Dermis microvascular lymphatic vessel endothelial cell (primary cell): ENCODE data around the gene MAP4K4. TPM values are rescaled to one million over a fixed set of nuclear protein-coding genes. Genes with fewer than 3 reads are reported as not detected.

Experiments used
- DNase-seq, 2 donors: peaks; one replicate each; pipeline versions ENCODE4 v3.0.0 to v3.0.0-alpha.2; 2010; ENCODE audit warnings: low read depth in 2 of 2
- total RNA-seq: library from RNA; depleted of rRNA; stranded (reverse); fragments of >200 nt; gene quantifications from 2 replicates; pipeline ENCODE4 v1.2.1, GENCODE V29; 2014

The MAP4K4 gene
- 120 and 126 TPM in 2 replicates for total RNA-seq

DNA sequence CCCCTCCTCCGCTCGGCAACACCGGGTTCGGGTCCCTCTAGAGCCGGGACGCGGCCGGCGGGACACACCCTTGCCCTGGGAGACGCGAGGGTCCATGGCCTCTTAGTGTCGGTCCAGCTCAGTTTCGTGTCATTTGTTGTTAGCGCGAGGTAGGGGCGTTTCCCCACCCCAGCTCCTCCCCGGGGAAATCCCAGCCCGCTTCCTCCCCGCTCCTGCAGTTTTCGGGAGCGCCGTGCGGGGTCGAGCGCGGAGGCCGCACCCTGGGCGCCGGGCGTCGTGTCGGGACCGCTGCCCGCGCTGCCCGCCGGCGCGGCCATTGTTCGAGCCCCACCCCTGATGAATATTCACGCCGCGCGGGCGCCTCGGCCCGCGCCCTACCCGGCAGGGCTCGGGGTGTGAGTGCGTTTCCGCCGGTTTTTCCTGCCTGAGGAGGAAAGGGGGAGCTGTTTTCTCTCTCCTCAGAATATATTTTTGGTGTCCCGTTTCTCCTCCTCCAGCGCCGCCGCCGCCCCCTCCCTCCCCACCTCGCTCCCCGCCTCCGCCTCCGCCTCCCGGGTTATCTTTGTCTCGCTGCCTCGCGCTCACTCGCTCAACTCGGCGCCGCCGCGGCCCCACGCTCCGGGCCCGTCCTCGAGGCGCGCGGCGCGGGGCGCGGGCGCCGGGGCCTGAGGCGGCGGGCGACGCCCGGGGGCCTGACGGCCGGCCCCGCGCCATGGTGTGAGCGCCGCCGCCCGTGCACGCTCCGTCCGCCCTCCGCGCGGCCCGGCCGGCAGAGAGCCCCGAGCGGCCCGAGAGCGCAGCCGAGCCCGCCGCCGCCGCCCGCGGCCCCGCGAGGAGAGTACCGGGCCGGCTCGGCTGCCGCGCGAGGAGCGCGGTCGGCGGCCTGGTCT is at the start of gene MAP4K4:
Gene MAP4K4, plus strand, starts transcription at position 584 of the 890 bp plus-strand sequence. CDS start 374 bp downstream, outside the sequence.
- DNase-seq: peak; percentile 55 to 81

DNA sequence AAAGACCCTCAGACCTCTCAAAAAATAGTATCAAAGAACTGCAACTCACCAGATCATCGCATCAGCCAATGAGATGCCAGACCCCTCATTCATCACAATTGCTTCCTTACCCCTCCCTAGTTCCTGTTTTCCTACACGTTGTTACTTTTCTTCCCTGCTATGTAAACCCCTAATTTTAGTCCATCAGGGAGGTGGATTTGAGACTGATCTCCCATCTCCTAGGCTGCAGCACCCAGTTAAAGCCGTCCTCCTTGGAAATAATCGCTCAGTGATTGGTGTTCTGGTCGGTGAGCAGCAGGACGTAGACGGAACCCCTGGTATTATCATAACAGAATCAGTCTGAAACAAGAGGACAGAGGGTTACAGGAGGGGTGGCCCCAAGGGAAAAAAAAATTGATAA is 44.0 kb upstream of the MAP4K4 start:
- no peak for DNase-seq

- no peak for DNase-seq
These were observed 41.6 kb upstream of the MAP4K4 start for GRCh38 chr2:101655702-101656422.

- no peak for DNase-seq
These were observed 39.7 kb upstream of the MAP4K4 start for GRCh38 chr2:101657787-101658186.

DNA sequence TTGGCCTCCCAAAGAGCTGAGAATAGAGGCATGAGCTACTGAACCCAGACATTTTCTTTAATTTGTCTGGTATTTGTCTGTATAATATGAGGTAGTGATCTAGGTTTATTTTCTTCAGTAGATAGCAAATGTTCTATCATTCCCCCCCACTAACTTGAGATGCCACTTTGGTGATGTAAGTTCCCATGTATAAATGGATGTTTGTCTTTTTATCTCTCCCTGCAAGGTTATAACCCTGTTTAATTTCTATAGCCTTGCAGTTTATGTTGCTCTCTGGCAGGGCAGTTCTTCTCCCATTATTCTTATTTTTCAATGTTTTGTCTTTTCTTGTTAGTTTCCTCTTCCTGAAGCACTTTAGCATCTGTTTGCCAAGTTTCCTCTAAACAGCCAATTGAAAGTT is 39.1 kb upstream of the MAP4K4 start:
- DNase-seq: peak in 1 of 2 donors; percentile 3

DNA sequence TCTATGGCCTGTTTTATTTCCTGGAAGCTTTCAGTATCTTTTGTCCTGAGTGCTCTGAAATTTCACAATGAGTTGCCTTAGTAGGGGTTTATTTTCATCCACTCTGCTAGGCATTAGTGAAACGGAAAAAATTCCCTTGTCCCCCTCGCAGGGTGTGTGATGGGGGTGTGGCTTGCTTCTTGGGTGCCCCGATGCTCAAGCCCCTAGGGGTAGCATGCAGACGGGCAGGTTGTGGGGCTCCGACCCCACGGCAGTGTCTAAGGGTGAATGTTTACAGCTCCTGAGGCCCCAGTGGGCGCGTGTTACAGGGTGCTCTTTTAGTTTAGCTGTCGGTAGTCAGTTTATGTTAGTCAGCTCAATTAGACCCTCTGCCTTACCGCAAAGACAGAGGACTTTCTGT is 32.2 kb upstream of the MAP4K4 start:
- no peak for DNase-seq

DNA sequence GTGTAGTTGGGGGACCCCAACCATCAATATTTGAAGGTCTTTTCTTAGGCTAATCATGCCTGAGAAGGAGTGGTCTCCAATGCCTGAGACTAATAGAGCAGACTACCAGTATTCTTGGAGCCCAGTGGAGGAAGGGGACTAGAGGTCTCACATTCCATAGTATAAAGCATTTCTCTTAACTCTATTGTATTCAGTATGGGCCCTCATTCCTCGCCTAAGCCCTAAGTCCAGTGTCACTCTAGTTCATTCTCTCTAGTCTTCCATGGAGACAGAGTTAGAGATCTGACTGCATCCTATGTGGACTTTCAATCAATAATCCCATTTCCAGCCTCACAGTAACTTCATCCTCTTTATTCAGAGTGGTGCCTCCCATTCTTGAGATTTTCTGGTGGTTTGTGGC is 29.7 kb upstream of the MAP4K4 start:
- no peak for DNase-seq

DNA sequence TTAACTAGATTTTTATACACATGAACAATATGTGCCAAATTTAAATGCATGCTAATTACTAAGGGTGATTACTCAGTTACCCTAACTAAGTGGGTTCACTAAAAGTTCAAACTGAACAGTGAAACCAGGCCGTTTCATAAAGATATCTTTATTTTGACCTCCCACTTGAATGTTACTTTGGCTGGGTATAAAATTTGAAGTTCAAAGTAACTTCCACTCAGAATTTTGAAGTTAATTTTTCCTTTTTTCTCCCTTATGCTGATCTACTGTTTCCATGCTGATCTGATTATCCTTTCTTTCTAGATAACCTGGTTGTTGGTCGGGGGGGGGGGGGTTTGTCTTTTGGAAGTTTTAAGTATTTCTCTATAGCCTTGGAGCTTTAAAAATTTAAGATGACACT is 25.5 kb upstream of the MAP4K4 start:
- DNase-seq: no peak

GRCh38 chr2:101673920-101674319 is 23.6 kb upstream of the MAP4K4 start:
- no peak for DNase-seq

- no peak for DNase-seq
These were observed 22.0 kb upstream of the MAP4K4 start for GRCh38 chr2:101675512-101675911.

- DNase-seq: no peak
These were observed 20.8 kb upstream of the MAP4K4 start for GRCh38 chr2:101676674-101677073.

DNA sequence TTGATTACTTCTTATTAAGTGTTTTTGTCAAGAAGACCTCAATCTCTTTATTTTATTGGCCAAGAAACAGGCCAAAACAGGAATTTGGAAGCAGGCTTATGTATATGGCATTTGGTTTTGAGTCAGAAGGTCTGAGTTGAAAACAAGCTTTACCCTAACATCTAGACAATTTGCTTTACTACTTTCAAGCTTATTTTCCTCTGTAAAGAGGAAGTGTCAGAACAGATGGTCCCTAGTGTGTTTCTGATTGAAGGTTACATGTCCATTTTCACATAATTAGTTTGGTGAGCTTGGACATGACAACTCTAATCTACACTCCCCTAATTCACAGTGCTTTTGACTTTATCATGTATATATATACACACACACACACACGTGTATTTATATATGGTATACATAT is 19.8 kb upstream of the MAP4K4 start:
- DNase-seq: no peak

DNA sequence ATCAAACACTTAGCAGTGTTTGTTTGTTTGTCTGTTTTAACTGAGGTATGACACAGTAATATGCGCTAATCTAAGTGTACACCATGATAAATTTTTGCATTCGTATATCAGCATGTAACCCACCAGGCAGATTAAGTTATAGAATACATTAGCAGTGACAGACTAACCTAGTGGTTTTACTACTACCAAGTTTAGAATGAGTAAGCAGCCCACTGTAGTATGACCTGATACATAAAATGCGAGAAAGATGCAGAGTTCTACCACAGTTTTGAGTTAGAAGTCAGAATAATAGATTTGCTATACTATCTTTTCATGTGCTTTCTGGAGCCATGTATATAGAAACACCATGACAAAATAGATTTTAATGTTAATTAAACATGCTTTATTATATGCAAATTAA is 19.1 kb upstream of the MAP4K4 start:
- no peak for DNase-seq

GRCh38 chr2:101679037-101679726 is 18.3 kb upstream of the MAP4K4 start:
- DNase-seq: no peak

DNA sequence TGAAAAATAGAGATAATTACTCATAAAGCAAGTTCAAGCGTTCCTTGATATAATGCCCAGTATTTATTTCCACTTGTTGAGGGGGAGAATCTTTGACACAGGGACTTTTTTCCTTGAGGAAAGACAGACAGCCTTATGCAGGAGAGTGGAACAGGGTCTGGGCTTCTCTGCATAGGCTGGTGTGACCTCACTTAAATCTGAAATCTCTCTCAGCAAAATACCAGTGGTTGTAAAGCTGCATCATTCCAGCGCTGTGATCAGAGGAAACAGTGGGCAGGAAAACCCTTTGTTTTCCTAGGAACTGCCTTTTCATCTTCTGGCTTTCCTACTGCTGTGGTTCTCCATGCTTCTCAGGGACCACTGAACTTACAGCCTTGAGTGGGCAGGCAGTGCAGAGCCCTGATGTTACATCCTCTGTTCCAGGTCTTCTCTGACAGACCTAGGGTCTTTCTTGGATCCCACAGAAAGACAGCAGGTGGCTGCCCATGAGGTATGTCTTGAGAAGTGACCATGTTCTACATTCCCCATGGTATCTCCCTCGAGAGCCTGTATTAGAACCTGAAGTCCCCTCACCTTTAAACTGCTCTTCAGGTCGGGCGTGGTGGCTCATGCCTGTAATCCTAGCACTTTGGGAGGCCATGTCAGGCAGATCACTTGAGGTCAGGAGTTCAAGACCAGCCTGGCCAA is 17.6 kb upstream of the MAP4K4 start:
- peak in 1 of 2 donors; percentile 24 for DNase-seq

DNA sequence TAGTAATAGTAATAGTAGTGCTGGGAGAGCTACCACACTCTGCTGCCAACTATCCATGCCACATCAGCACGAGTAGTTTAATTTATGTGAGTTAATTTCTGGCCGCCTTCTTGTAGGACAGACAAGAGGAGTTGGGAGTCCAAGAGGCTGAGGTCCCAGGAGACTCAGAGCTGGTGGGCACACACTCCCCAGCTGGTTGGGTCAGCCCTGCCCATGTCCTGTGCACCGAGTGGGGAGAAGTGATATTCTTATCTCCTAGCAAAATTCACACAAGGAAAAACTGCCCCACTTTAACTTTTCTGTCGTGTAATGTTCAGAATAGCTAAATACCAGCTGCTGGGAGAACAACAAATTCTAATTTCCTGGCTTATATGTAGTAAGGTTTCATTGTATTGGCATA is 15.2 kb upstream of the MAP4K4 start:
- no peak for DNase-seq

GRCh38 chr2:101684313-101684712 is 13.2 kb upstream of the MAP4K4 start:
- no peak for DNase-seq

DNA sequence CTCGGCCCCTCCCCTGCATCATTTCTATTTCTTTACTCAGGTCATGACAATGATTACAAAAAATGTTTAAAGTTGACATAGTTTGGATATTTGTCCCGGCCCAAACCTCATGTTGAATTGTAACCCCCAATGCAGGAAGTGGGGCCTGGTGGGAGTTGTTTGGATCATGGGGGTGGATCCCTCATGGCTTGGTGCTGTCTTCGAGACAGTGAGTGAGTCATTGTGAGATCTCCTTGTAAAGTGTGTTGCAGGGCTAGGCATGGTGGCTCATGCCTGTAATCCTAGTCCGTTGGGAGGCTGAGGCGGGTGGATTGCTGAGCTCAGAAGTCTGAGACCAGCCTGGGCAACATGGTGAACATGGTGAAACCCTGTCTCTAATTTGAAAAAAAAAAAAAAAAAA is 9.2 kb upstream of the MAP4K4 start:
- no peak for DNase-seq

- no peak for DNase-seq
These were observed 8.2 kb upstream of the MAP4K4 start for GRCh38 chr2:101689114-101689825.

DNA sequence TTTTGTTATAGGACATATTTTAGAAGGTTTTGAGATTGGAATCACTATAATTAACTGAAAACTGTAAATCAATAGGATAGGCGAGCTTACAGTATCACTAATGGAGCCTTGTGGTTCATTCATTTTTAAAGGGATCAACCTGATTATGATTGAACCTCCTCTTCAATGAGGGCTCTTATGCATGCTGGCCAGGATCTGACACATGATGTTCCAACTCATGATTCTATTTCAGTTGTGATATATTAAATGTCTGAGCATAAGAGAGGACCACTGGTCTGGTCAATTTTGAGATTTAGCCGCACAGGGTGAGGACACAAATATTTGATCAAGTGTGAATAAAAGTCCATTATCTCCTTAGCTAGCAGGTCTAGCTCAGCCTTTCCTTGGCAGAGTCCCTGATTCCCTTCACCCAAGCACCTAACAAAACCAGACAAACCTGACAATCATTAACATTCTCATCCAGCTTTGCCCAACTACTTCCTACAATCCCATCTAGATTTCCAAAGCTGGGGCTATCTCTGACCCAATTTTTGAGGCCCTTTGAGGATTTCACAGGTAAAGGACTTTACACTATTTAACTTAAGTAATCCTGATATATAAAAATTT is 6.9 kb upstream of the MAP4K4 start:
- no peak for DNase-seq

DNA sequence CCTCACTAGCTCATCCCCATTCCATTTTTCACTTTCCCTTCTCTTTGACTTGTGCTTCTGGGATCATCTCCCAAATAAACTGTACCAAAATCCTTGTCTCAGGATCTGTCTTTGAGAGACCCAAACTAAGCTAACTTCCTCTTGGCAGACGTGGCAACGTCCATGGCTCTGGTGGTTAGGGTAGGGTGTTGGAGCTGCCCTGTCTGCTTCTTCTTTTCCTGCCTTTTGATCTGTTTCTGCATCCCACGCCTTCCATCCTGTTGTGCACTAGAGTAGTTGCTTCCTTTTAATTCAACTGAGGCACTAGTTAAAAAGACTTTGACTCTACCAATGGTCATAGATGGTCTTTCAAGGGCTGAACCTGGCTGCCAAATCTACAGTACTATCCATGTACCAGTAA is 5.5 kb upstream of the MAP4K4 start:
- DNase-seq: no peak
